ENCODE measurements around the gene CLRN1.

GRCh38 chr3:150998996-150999395, 26.5 kb upstream of the CLRN1 start:
- no peak for TF ChIP-seq CTCF (conservative IDR thresholded peaks at IDR 0.05; ENCODE audit: low read length)
- no peak for TF ChIP-seq EZH2phosphoT487 (IDR thresholded peaks at IDR 0.05; ENCODE audit: borderline replicate concordance)
